ENCODE results near the gene REG4.

DNA sequence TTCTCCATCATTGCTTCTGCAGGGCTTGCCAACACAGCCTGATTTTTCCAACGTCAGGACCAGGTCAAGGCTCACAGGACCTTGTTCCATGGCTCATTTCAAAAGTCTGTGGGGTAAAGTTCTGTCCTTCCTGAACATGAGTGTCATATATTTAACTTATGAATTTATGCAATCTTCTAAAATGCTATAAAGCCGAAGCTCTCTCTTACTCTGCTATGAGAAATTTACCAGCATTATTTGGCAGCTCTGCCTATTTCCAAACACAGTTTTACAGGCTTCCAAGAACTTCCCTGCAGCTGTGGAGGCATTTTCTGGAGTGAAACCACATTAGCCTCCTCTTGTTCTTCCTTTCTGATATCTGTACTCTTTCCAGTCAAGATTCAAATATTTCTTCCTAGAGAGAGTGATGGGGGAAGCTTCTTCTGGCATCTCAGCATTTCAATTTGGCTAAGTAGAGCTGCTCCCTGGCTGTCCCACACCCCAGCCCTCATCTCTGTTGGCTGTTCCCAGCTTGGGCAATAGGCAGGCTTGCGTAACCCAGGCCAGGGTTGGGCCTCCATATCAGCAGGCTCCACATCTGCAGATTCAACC is 27.0 kb downstream of the REG4 start:
- TF ChIP-seq, protein P1, sequence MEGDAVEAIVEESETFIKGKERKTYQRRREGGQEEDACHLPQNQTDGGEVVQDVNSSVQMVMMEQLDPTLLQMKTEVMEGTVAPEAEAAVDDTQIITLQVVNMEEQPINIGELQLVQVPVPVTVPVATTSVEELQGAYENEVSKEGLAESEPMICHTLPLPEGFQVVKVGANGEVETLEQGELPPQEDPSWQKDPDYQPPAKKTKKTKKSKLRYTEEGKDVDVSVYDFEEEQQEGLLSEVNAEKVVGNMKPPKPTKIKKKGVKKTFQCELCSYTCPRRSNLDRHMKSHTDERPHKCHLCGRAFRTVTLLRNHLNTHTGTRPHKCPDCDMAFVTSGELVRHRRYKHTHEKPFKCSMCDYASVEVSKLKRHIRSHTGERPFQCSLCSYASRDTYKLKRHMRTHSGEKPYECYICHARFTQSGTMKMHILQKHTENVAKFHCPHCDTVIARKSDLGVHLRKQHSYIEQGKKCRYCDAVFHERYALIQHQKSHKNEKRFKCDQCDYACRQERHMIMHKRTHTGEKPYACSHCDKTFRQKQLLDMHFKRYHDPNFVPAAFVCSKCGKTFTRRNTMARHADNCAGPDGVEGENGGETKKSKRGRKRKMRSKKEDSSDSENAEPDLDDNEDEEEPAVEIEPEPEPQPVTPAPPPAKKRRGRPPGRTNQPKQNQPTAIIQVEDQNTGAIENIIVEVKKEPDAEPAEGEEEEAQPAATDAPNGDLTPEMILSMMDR (conservative IDR thresholded peaks at IDR 0.05 in 1 of 2, IDR thresholded peaks at IDR 0.05 in 1 of 2; ENCODE audit: low read depth in 1 of 2, low read length in 2 of 2): no peak
- TF ChIP-seq EZH2 (IDR thresholded peaks at IDR 0.05; ENCODE audit: low read length, missing control alignments): no peak

All from fibroblast of lung (primary cell).